ENCODE measurements around the gene EEPD1.

Gene EEPD1

DNA sequence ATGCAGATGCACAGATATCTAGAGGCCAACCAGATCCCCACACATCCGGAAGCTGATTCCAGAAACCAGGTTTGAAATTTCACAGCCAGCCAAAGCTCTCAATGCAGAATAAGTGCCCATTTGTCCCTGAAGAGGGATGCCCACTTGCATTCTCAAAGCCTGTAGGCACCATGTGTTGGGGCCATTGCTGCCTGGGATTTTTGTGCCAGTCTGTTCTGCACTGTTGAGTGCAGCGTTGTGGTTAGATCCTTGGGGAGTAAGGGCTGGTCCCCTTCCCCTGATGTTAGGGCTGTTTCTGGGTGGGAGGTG, 62.4 kb downstream of the EEPD1 start:
- no peak overlapping the region for H3K27ac ChIP-seq
- no peak overlapping the region for H3K4me3 ChIP-seq
- DNase-seq (ENCODE audit: low spot score): no peak
- TF ChIP-seq, protein P1, sequence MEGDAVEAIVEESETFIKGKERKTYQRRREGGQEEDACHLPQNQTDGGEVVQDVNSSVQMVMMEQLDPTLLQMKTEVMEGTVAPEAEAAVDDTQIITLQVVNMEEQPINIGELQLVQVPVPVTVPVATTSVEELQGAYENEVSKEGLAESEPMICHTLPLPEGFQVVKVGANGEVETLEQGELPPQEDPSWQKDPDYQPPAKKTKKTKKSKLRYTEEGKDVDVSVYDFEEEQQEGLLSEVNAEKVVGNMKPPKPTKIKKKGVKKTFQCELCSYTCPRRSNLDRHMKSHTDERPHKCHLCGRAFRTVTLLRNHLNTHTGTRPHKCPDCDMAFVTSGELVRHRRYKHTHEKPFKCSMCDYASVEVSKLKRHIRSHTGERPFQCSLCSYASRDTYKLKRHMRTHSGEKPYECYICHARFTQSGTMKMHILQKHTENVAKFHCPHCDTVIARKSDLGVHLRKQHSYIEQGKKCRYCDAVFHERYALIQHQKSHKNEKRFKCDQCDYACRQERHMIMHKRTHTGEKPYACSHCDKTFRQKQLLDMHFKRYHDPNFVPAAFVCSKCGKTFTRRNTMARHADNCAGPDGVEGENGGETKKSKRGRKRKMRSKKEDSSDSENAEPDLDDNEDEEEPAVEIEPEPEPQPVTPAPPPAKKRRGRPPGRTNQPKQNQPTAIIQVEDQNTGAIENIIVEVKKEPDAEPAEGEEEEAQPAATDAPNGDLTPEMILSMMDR (IDR thresholded peaks at IDR 0.05): no peak

DNA sequence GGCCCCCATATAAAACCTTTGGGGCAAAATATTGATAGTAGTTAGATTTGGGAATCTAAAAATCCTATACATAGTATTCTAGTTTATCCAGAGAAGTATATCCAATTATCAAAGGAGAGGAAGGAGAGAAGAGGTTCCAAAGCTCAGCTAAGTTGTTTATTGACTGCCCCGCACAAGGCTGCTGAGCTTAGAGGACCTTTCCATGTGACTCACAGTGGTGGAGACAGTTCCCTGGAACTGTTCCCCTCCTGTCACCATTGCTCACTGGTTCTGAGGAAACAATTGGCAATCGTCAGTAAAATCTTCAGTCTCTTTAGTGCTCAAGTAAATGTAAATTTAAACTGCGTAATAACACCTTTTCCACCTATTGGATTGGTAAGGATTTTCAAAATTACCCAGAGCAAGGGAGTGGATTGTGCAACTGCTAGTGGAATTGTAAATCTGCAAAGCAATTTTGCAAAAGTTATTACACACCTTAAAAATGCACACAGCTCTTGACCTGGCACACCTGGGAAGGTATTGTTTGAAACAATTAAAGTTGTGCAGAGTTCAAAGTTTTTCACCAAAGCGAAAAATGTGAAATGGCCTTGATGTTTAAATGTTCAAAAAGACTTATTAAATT, 63.1 kb downstream of the EEPD1 start:
- no peak overlapping the region for H3K27ac ChIP-seq
- H3K4me3 ChIP-seq: no peak overlapping the region
- TF ChIP-seq, protein P1 (IDR thresholded peaks at IDR 0.05): no peak
- DNase-seq (ENCODE audit: low spot score): no peak

DNA sequence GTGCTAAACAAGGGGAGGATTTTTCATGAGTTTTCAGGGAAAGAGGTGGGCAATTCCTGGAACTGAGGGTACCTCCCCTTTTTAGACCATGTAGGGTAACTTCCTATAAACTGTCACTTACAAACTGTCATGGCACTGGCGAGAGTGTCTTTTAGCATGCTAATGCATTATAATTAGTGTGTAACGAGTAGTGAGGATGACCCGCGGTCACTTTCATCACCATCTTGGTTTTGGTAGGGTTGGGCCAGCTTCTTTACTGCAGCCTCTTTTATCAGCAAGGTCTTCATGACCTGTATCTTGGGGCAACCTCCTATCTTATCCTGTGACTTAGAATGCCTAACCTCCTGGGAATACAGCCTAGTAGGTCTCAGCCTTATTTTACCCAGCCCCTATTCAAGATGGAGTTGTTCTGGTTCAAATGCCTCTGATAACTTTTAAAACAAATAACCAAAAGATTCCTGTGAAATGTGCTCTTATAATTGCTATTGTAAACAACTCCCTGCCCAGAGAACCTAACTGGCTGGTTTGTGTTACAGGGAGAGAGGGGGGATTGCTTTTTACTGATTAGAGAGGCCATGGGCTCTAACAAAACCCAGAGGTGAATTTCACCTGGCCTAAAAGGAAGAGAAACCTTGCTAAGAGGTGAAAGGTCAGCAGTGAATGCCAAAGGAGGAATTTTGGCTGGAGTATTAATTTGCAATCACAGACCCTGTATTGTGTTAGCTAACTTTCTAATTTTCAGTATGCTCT, 64.3 kb downstream of the EEPD1 start:
- TF ChIP-seq, protein P1 (IDR thresholded peaks at IDR 0.05): no peak
- DNase-seq (ENCODE audit: low spot score): no peak
- Histone ChIP-seq H3K4me3 (no peak overlapping the region), H3K27ac (no peak overlapping the region)

DNA sequence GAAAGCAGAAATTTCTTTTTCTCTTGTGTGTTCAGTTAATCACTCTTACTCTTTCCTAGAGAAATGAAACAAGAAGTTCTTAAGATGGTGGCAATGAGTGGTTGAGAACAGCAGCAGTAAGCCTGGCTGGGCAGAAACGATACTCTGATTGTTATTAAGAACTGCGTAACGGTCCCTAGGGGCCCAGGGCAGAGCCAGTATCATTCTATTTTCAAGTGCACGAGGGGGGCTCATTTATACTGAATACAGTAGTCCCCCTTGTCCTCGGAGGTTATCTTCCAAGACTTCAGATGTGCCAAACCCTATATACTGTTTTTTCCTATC, 64.9 kb downstream of the EEPD1 start:
- Histone ChIP-seq H3K27ac (no peak overlapping the region), H3K4me3 (no peak overlapping the region)
- no peak for DNase-seq (ENCODE audit: low spot score)
- TF ChIP-seq, protein P1 (IDR thresholded peaks at IDR 0.05): no peak

DNA sequence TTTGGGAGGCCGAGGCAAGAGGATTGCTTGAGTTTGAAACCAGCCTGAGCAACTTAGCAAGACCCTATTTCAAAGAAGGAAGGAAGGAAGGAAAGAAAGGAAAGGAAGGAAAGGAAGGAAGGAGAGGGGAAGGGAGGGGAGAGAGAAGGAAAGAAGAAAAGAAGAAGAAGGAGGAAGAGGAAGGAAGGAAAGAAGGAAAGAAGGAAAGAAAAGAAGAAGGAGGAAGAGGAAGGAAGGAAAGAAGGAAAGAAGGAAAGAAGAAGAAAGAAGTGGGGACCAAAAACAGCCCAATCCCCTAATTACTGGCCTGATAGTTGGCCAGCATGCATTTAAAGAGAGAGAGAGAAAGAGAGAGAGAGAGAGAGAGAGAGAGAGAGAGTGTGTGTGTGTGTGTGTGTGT, 66.4 kb downstream of the EEPD1 start:
- TF ChIP-seq, protein P1 (IDR thresholded peaks at IDR 0.05): no peak
- no peak overlapping the region for H3K27ac ChIP-seq
- no peak overlapping the region for H3K4me3 ChIP-seq
- DNase-seq (ENCODE audit: low spot score): no peak

DNA sequence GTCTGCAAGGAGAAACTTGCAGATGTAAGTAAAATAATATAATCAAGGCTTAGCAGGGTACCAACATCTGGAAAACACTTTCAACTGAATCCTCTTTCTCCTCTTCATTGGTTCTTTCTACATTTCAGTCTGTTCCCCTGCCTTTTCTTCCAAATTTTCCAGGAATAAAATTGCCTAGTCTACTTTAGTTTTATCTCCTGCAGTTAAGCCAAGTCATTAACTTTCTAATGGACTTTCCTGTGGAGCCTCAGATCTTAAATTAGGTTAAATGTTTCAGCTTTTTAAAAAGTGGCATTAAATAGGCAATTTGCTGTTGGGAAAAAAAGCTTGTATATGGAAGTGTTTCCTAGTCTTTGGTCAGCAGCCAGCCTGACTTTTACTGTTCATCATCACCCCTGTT, 70.8 kb downstream of the EEPD1 start:
- DNase-seq (ENCODE audit: low spot score): no peak
- H3K27ac ChIP-seq: no peak overlapping the region
- no peak overlapping the region for H3K4me3 ChIP-seq
- TF ChIP-seq, protein P1 (IDR thresholded peaks at IDR 0.05): no peak

Data from coronary artery (tissue), 2 donors.